Endothelial cell (in vitro differentiated cells): ENCODE data around the gene CCT7. TPM values are rescaled to one million over a fixed set of nuclear protein-coding genes. Genes with fewer than 3 reads are reported as not detected.

ENCODE experiments used
- DNase-seq: peaks from one replicate; pipeline ENCODE4 v3.0.0; 2021; ENCODE audit warnings: low spot score
- H3K27ac Mint-ChIP-seq: one replicate; pipeline ENCODE4 v1.8.0; 2021; ENCODE audit warnings: mixed read lengths, inconsistent platforms; ENCODE audit not compliant: unreplicated experiment
- H3K27me3 Mint-ChIP-seq: one replicate; pipeline ENCODE4 v1.8.0; 2021; ENCODE audit warnings: mild to moderate bottlenecking, moderate library complexity, mixed read lengths, inconsistent platforms; ENCODE audit not compliant: unreplicated experiment
- H3K36me3 Mint-ChIP-seq: one replicate; pipeline ENCODE4 v1.8.0; 2021; ENCODE audit warnings: mild to moderate bottlenecking, low read depth, mixed read lengths, inconsistent platforms; ENCODE audit not compliant: unreplicated experiment
- H3K4me1 Mint-ChIP-seq: one replicate; pipeline ENCODE4 v1.8.0; 2021; ENCODE audit warnings: mild to moderate bottlenecking, mixed read lengths, inconsistent platforms; ENCODE audit not compliant: unreplicated experiment
- H3K4me3 Mint-ChIP-seq: one replicate; pipeline ENCODE4 v1.8.0; 2021; ENCODE audit warnings: mild to moderate bottlenecking, mixed read lengths, inconsistent platforms; ENCODE audit not compliant: unreplicated experiment
- H3K9me3 Mint-ChIP-seq: one replicate; pipeline ENCODE4 v1.8.0; 2021; ENCODE audit warnings: mixed read lengths, inconsistent platforms; ENCODE audit not compliant: unreplicated experiment
- CTCF ChIP-seq: fragments of 200-600 bp; sonication (generic); IDR thresholded peaks from one replicate; pipeline ENCODE4 v1.5.0; 2021; ENCODE audit warnings: antibody characterized with exemption; ENCODE audit not compliant: unreplicated experiment
- total RNA-seq: library from RNA; stranded (reverse); fragmentation: NEBNext Ultra II Directional; extraction: Animal tissue kit (Norgen Biotek cat#: 25700); gene quantifications from one replicate; pipeline ENCODE4 v1.2.1, GENCODE V29; 2021; ENCODE audit not compliant: unreplicated experiment

The CCT7 gene
- total RNA-seq, 1 donor from 2014 or later, result 183 TPM

GRCh38 chr2:73292906-73293533 lies 58.9 kb downstream of the CCT7 start:
- no peak overlapping the region for H3K4me3 Mint-ChIP-seq
- no peaks in the 10 kb centered on the region for H3K9me3 Mint-ChIP-seq
- H3K27ac Mint-ChIP-seq, result no peak overlapping the region
- no peak for DNase-seq
- H3K27me3 Mint-ChIP-seq, result peaks cover 22% of the 10 kb centered on the region
- TF ChIP-seq CTCF, result no peak
- H3K36me3 Mint-ChIP-seq, result peaks cover 6% of the 10 kb centered on the region
- no peaks in the 10 kb centered on the region for H3K4me1 Mint-ChIP-seq

GRCh38 chr2:73293534-73294171 lies 59.5 kb downstream of the CCT7 start, which contains the start of gene EGR4:
EGR4 (minus strand) TSS chr2:73293548; CDS start chr2:73293317, 231 bp downstream.
- Mint-ChIP-seq H3K27me3 (peaks cover 22% of the 10 kb centered on the region), H3K4me3 (peak within 1 kb of the TSS; percentile 62), H3K4me1 (no peaks in the 10 kb centered on the region), H3K9me3 (no peaks in the 10 kb centered on the region), H3K27ac (no peak within 1 kb of the TSS), H3K36me3 (peaks cover 6% of the 10 kb centered on the region)
- TF ChIP-seq CTCF, result no peak
- DNase-seq, result peak; percentile 58

GRCh38 chr2:73294239-73294638 lies 60.1 kb downstream of the CCT7 start:
- Mint-ChIP-seq H3K4me1 (no peaks in the 10 kb centered on the region), H3K4me3 (peak overlapping the region; percentile 62), H3K27ac (no peak overlapping the region), H3K27me3 (peaks cover 22% of the 10 kb centered on the region), H3K9me3 (no peaks in the 10 kb centered on the region), H3K36me3 (peaks cover 6% of the 10 kb centered on the region)
- no peak for TF ChIP-seq CTCF
- DNase-seq, result no peak

GRCh38 chr2:73295751-73296400 lies 61.8 kb downstream of the CCT7 start:
- no peak for DNase-seq
- no peaks in the 10 kb centered on the region for H3K4me1 Mint-ChIP-seq
- TF ChIP-seq CTCF, result no peak
- peaks cover 16% of the 10 kb centered on the region for H3K27me3 Mint-ChIP-seq
- H3K9me3 Mint-ChIP-seq, result no peaks in the 10 kb centered on the region
- H3K36me3 Mint-ChIP-seq, result no peaks in the 10 kb centered on the region
- no peak overlapping the region for H3K27ac Mint-ChIP-seq
- H3K4me3 Mint-ChIP-seq, result no peak overlapping the region

GRCh38 chr2:73297151-73297559 lies 63.0 kb downstream of the CCT7 start:
- peaks cover 12% of the 10 kb centered on the region for H3K27me3 Mint-ChIP-seq
- H3K36me3 Mint-ChIP-seq, result no peaks in the 10 kb centered on the region
- no peak overlapping the region for H3K4me3 Mint-ChIP-seq
- no peaks in the 10 kb centered on the region for H3K9me3 Mint-ChIP-seq
- peaks cover 3% of the 10 kb centered on the region for H3K4me1 Mint-ChIP-seq
- DNase-seq, result no peak
- no peak for TF ChIP-seq CTCF
- no peak overlapping the region for H3K27ac Mint-ChIP-seq
